T-helper 2 cell treated with Interferon-gamma antibody and Interleukin-4, amounts not matched to agents 100 ng/mL and 5 ng/mL, for 36 hours (primary cell): ENCODE measurements around the gene EIF4G3. TPM values are rescaled to one million over a fixed set of nuclear protein-coding genes. Genes with fewer than 3 reads are reported as not detected.
"Not testable (repeated sequence)": the region's sequence is repeated elsewhere in the genome, so short reads cannot be mapped to it uniquely, and the experiment has no call there.

Experiments used
- intact Hi-C: fragments of 100-400 bp; cut with micrococcal nuclease; formaldehyde crosslinking; loops from one replicate; pipeline ENCODE4 v1.15.1; 2023
- total RNA-seq: library from RNA; stranded (reverse); gene quantifications from 2 replicates; pipeline ENCODE4 v1.2.3, GENCODE V29; 2022

Gene EIF4G3
- total RNA-seq, 1 donor from 2014 or later = 48.4 TPM

DNA sequence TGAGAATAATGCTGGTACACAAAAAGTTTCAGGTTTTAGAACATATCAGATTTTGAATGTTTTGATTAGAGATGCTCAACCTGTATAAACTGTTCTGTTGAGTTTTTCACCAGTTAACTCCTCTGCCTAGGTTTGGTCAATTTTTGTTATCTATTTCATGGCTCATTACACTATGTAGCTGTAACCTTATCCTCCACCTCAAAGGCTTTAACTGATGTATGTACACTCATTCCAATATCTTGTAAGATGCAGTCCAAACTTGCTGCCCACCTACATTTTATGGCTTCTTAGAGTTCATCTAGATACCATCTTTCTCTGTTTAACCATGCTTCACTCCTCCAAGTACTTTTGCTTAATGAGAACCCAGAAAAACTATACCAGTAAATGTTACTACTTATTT, 107.8 kb downstream of the EIF4G3 start:
- intact Hi-C loops = no loop called here

DNA sequence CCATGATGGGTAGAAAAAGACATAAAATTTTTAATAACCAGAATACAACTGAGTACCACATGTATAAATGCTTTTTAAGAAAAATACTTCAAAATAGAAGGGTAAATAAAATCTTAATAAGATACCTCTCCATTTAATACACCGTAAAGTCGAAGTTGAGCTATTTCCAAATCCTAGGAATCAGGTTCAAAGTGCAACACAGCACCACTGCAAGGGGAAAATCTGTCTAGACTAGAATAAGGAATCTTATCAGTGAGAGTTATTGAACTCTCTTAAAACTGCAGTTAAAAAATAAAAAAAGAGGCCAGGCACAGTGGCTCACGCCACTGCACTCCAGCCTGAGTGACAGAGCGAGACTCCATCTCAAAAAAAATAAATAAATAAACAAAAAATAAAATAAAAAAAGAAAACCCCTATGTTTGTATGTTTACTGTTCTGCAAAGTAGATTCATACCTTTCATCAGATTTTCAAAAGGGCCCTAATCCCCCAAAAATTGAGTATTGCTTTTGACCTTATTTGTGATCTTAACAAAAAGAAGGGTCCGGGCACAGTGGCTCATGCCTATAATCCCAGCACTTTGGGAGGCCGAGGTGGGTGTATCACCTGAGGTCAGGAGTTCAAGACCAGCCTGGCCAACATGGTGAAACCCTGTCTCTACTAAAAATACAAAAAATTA, 109.0 kb downstream of the EIF4G3 start:
- intact Hi-C loops = no loop called here

DNA sequence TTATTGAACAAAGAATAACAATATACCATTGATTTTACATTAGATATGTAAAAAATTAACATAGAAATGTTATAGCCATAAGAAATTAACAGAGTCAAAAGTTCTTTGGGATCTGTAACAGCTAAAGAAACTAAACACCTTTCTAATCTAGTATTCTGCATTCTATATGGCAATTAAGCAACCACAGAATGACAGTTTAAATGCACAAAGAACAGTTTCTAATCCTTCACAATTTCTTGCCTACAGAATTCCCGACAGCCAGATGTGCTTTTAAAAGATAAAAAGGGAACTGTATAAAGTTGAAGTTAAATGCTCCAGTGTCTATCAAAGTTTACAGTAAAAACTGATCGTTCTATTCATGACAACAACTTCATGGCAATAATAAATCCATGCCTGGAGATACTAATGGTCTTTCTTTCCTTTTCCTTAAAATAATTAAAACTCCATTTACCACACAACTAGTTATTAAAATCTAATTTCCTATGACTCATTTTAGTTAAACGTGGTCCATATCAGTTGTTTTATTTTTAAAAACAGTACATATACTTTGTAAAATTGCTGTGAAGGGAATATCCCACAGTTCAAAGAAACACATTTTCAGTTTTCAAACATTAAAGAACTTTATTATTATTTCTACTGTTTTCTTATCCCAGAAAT, 110.2 kb downstream of the EIF4G3 start:
- intact Hi-C loops = no loop called here

DNA sequence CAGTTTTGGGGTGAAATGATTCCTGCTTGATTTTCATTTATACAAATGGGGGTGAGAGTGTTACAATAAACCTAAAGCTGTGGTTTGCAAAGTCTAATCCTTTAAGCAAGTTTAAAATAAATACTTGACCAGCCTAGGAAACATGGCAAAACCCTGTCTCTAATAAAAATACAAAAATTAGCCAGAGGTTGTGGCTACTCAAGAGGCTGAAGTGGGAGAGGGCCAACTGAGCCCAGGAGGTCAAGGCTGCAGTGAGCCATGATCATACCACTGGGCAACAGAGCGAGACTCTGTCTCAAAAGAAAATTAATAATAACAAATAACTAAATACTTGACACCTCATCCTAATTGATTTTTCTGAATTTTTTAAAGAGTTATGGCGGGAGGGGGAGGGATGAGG, 110.8 kb downstream of the EIF4G3 start:
- intact Hi-C loops = no loop called here

DNA sequence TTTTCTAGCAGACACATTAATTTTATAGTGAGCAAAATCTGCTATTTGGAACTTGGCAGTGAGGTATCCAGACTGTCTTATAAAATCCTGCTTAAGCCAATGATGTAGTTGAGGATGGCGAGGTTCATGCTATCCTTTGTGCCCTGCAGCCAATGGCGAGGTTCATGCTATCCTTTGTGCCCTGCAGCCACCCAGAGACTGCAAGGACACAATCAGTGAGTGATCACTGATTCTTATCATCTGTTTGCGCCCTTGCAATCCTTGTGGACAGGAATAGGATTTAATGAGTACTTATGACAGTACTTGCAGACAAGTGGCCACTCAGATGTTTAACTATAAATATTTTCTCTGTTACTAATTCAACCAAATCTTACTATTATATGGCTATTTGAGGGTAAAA, 112.6 kb downstream of the EIF4G3 start:
- intact Hi-C loops = no loop called here

DNA sequence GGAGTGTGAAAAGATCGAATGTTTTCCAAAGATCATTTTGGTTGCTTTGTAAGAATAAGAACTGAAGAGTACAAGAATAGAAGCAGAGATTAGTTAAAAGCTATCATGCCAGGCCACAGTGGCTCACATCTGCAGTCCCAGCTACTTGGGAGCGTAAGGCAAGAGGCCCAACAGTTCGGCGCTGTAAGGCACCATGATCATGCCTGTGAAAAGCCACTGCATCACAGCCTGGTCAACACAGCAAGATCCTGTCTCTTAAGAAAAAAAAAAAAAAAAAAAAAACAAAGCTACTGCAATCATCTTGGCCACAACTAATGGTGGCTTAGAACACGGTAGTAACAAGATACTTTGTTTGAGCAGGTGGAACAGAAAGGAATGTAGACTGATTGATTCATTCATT, 116.2 kb downstream of the EIF4G3 start:
- intact Hi-C loops = no loop called here

DNA sequence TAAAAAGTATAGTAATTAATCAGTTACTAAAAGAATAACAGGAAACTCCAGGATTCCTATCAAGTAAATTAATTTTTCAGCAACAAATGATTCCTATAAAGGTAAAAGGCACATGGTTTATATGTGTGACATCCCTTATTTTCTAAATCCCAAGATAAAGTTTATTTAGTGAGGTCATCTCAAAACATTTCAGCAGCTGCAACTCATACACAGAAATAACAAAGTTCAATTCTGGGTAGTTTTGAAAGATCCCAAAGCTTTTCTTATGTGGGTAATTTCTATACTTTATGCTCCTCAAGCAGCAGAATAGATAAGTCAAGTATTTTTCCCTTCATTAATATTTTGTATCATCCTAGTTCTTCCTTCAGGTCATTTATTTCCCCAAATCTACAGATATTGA, 117.7 kb downstream of the EIF4G3 start:
- intact Hi-C loops = no loop called here

DNA sequence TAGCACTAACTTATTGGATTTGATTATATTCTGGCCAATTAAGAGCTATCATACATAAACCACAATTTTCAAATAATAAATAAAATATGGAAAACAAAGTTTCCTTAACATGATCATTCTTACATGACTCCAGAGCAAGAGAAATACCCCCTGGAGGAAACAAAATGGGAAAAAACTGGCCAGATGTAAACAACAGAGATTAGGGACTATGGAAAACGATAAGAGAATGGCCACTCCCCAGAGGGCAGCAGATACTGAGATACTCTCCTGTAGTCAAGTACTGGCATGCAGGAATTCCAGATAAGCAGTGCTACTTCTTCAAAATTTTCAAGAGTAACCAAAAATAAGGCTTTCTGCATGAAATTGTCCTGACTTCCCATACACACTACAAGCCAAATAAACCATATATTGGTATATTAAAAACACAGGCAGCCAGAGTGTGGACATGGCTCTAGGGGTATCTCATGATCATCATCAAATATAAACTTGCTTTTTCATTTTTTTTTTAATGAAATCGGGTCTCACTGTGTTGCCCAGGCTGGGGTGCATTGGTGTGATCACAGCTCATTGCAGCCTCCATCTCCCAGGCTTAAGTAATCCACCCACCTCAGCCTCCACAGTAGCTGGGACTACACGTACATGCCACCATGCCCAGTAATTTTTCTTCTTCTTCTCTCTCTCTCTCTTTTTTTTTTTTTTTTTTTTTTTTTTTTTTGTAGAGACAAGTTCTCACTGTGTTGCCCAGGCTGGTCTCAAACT, 118.5 kb downstream of the EIF4G3 start:
- intact Hi-C loops = no loop called here

DNA sequence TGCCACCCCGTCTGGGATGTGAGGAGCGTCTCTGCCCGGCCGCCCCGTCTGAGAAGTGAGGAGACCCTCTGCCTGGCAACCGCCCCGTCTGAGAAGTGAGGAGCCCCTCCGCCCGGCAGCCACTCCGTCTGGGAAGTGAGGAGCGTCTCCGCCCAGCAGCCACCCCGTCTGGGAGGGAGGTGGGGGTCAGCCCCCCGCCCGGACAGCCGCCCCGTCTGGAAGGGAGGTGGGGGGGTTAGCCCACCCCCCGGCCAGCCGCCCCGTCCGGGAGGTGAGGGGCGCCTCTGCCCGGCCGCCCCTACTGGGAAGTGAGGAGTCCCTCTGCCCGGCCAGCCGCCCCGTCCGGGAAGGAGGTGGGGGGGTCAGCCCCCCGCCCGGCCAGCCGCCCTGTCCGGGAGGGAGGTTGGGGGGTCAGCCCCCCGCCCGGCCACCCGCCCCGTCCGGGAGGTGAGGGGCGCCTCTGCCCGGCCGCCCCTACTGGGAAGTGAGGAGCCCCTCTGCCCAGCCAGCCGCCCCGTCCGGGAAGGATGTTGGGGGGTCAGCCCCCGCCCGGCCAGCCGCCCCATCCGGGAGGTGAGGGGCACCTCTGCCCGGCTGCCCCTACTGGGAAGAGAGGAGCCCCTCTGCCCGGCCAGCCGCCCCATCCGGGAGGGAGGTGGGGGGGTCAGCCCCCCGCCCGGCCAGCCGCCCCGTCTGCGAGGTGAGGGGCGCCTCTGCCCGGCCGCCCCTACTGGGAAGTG, 123.3 kb downstream of the EIF4G3 start:
- intact Hi-C loops = not testable (repeated sequence)

DNA sequence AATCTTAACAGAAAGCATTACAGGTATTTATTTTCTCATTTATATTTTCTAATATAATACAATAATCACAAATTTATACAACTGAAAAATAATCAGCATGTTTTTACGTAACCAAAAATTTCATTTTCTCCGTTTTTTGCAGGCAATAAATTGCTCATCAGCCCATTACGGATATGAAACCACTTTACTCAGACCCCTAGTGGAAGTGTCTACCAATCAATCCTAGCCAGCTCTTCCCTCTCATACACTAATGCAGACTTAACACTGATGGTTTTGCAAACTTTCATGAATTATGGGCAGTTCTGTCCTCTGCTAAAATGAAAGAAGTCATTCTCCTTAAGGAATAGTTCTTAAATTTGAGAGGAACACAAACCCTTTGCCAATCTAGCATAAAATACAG, 124.7 kb downstream of the EIF4G3 start:
- intact Hi-C loops = no loop called here

DNA sequence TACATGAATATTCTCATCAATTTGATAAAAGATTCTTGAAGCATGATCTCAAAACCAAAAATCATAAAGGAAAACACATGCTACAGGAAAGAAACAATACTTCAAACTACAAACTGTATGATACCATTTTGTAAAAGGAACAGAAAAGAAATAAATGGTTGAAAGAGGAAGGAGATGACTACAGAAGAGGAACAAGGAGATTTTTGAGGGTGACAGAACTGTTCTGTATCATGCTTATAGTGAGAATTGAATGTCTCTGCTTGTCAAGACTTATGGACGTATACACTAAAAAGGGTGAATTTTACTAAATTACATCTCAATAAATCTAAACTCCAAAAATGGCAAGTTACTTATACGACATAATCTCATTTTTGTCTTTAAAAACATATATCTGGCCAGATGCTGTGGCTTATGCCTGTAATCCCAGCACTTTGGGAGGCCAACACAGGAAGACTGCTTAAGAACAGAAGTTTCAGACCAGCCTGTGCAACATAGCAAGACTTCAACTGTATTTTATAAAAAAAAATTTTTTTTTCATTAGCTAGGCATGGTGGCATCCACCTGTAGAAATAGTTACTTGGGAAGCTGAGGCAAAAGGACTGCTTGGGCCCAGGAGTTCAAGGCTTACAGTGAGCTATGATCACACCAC, 125.4 kb downstream of the EIF4G3 start:
- intact Hi-C loops = no loop called here

DNA sequence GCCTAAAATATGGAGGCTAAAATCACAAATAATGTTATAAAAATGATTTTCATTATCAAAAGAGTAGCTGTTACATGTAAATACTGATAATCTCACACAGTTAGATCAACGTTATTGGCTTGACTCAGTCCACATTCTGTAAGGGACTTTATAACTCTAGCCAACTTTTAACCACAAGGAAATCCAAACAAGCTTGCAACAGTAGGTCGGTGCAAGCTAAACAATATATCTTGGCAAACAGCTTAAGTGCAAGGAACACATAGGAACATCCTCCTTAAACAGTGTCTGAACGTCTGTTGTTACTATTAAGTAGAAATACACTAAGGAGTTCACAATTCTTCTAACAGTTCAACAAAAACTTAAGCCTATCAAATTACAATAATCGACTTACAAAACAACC, 126.7 kb downstream of the EIF4G3 start:
- intact Hi-C loops = no loop called here

DNA sequence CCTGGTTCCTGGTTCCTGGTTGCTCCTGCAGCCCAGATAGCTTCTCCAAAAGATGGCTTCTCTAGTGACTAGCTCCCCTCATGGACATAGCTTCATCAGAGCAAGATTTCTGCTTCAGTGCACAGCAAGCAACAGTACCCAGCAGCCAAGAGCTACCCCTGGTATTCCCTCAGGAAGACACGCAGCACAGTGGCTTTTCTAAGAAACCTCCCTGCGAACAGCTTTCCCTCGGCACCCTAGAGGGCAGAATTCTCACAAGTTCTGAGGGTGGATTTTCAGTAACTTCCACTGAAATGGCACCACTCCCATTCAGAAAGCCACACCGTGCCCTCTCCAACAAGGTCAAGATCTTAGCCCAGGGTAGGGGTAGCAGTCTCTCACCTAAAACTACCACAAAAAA, 128.2 kb downstream of the EIF4G3 start:
- intact Hi-C loops = no loop called here

DNA sequence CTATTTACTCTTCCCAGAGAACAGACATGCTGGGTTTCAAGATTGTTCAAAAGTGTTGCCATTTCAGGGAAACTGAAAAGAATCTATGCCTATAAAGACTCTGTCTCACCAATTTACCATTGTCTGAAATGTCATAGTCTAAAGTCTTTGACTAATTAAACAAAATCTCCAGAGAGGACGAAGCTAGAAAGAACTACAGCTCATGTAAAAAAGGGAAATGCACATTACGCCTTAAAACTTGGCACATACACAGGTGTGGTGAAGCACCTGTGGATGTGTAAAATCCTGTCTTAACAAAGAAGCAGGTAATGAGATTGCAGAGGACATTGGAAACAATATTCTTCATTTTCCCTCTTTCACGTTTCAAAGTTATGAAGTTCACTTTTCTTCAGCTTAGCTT, 130.6 kb downstream of the EIF4G3 start:
- intact Hi-C loops = no loop called here

DNA sequence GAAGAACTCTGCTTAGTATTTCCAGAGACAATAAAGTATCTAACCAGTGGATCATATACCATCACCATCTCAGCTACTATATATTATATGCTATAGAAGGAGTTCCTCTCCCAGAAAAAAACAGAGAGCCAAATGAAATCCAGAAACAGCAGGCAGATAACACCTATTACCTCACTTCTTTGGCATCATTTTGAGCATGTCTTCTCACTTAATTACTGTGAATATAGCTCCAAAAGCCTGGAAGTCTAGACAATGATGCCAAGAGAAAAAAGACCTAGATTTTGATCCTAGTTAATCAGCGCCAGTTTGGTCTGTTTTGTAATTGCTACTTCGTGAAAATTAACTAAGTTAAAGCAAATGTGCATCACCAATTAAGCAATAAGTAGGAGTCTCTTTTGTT, 131.3 kb downstream of the EIF4G3 start:
- intact Hi-C loops = no loop called here

DNA sequence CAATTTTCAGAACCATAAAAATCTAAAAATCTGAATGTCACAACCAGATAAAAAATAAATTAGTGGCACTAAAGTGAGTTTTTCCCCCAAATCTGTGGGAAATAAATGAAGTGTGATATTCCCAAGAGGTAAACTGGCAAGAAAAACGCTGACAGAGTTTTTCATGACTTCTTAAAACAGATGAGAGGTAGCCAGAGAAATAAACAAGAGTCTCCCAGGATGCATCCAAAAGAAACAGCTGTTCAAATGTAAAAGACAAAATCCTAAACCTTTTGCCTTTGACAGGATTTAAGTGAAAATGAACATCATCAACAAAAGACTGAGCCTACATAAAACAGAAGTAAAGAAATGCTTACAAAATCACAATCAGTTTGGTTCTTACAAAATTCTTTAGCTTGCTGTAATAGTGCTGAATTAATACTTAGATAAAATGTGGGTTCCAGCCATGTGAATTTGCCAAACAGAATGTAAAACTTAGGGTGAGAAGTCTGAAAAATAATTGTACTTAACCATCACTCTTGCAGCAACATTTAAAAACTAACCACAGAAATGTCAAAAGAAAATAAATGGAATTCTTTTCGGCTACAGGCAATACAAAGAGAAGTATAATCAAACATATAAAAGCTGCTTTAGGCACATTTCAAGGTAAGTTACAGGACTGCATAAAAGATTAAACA, 133.6 kb downstream of the EIF4G3 start:
- intact Hi-C loops = no loop called here

DNA sequence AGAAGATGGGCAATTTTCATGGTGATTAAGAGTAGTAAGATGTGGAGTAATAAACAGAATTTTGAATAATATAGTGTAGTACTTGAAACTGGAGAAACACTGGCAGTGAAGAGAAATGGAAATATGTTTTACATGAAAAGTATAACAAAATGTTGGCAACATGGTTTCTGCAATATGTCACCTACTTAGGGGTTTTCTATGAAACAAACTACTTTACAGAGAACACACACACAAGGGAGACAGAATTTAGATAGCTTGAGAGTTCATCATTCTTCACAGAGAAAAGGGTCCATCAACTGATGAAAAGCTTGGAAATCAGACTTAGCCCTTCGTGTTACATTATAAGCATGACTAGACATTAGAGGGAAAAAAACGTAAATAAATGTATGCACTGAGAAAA, 135.2 kb downstream of the EIF4G3 start:
- intact Hi-C loops = no loop called here

DNA sequence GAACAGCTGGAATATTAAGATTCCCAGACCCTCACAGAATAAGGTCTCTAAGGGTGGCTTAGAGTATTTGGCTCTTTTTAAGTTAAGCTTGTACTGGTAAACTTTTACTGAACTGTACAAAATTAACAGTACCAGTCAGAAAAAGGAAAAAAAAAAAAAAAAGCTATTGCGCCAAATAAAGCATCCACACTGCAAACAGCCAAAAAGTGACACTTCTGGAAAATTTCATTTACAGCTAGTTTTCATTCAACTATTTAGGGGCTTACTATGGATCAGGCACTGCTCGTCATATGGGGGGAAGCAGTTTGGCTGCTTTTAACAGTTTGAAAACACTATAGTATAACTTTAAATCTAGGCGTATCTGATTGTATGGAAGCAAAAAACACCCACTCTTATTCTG, 139.6 kb downstream of the EIF4G3 start:
- intact Hi-C loops = no loop called here

DNA sequence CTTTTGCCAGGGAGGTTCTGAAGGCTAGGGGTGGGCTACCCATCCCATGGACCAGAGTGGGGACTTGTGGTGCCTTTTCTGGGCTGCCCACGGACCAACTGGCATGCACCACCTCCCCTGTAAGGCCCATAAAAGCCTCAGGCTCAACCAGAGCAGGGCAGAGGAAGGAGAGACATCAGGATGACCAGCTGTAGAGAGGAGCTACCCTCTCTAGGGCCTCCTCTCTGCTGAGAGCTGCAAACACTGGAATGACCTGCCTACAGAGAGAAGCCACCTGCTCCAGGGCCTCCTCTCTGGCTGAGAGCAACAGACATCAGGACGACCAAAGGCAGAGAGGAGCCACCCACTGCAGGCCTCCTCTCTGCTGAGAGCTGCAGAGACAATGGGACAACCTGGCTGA, 140.9 kb downstream of the EIF4G3 start:
- intact Hi-C loops = no loop called here

DNA sequence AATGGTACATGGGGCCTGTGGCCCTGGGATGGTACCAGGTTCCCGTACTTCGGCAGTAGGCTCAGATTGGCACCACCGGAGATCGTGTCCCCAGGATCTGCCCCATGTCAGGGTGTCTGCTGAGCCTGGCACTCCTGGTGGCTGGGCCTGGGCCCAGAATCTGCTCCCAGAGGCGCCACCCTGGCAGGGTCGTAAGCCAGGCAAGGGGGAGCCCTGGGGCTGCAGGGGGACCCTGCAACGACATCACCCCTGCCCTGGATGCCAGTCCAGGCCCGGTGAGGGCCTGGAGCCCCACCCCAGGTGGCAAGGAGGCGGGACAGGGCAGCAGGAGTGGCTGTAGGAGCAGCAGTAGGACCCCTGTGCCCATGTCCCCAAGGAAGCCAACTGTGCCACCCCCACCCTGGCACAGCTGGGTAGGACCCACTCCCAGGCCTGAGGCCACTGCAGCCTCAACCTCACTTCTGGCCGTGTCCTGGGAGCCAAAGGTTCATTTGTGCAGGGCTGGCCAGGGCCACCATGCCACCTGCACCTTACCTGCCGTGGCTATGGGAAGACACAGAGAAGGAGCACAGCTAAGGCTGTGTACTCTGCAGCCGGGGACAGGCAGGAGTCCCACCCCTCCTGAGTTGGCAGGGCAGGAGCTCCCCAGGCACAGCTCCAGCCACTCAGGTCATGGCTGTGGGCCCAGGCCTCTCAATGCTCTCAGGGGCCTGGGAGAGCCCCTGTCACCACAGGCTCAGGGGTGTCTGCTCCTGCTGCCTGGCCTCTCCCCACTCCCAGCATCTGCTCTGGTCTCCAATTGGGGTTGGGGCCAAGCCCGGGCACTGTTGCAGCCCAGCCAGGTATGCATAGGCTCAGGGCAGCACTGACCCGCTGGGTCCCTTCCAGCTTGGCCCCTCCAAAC, 141.7 kb downstream of the EIF4G3 start:
- intact Hi-C loops = no loop called here
